T-helper 17 cell (primary cell): ENCODE measurements around the gene TRAF3. TPM values are rescaled to one million over a fixed set of nuclear protein-coding genes. Genes with fewer than 3 reads are reported as not detected.
"Not testable (repeated sequence)": the region's sequence is repeated elsewhere in the genome, so short reads cannot be mapped to it uniquely, and the experiment has no call there.

ENCODE experiments used
- ATAC-seq: fragments of 150-1000 bp; cut with Tn5 transposase; 2 replicates; pipeline ENCODE4 v1.10.0; 2021; ENCODE audit warnings: mild to moderate bottlenecking, moderate library complexity
- DNase-seq, 3 donors: peaks; one replicate each; pipeline versions ENCODE4 v3.0.0 to v3.0.0-alpha.2; 2020 to 2021
- H3K9me3 ChIP-seq: one replicate; pipeline ENCODE4 v1.7.0; 2013; ENCODE audit warnings: low read length, mild to moderate bottlenecking; ENCODE audit not compliant: control insufficient read depth, poor library complexity, severe bottlenecking
- H3K27ac Mint-ChIP-seq: one replicate; pipeline ENCODE4 v1.8.0; 2022; ENCODE audit warnings: mild to moderate bottlenecking, moderate library complexity, mixed read lengths
- H3K27me3 Mint-ChIP-seq: one replicate; pipeline ENCODE4 v1.8.0; 2022; ENCODE audit warnings: mixed read lengths
- H3K36me3 Mint-ChIP-seq: one replicate; pipeline ENCODE4 v1.8.0; 2022; ENCODE audit warnings: low read depth, mixed read lengths
- H3K4me1 Mint-ChIP-seq: one replicate; pipeline ENCODE4 v1.8.0; 2022; ENCODE audit warnings: mild to moderate bottlenecking, mixed read lengths
- H3K4me3 Mint-ChIP-seq: one replicate; pipeline ENCODE4 v1.8.0; 2022; ENCODE audit warnings: mild to moderate bottlenecking, moderate library complexity, mixed read lengths
- total RNA-seq, 4 donors: library from RNA in 2 of 4; stranded (reverse) in 2 of 4; gene quantifications; one replicate each; pipeline ENCODE4 v1.2.3 and lab custom pipeline; 2022 to 2026

Gene TRAF3
- total RNA-seq, 2 donors from 2014 or later = 47.8 to 54.4 TPM

DNA sequence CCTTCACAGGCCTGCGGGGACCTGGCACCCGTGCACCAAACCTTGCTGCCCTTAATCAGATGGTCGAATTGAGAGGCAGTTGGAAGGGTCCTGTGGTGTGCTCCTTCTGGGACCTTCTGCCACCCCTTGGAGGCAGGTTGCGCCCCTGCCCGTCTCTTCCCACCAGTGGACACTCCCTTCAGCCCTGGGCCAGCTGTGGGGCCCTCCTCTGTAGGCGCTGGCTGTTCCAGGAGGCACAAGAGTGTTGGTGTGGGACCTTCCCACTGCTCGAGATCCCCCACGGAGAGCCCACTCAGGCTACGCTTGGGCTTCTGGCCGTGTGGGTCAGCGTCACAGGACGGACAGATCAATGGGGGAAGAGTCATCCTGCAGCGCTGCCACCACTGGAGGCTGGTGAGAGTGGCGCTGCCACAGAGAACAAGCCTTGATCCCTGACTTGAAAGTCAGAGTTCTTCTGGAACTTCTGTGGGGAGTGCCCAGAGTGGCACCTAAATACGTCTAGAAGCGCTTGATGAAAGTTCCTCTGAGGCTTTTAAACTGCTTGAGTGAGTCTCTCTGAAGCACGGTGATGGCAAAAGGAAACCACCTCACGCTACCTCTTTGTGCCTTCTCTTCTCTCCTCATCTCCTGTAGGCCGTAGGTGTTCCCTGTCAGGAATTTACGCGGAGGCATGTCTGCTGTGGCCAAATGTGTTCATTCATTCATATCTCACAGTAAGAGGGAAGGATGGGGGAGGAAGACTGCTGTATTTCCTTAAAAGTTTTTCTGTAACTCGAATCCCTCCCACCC, 48.3 kb downstream of the TRAF3 start:
- Mint-ChIP-seq H3K36me3 (no peaks in the 10 kb centered on the region), H3K4me3 (peak overlapping the region; percentile 33), H3K27me3 (no peaks in the 10 kb centered on the region), H3K4me1 (peaks cover 47% of the 10 kb centered on the region), H3K27ac (peak overlapping the region; percentile 69)
- DNase-seq = no peak
- no peaks in the 10 kb centered on the region for H3K9me3 ChIP-seq
- ATAC-seq = no peak

DNA sequence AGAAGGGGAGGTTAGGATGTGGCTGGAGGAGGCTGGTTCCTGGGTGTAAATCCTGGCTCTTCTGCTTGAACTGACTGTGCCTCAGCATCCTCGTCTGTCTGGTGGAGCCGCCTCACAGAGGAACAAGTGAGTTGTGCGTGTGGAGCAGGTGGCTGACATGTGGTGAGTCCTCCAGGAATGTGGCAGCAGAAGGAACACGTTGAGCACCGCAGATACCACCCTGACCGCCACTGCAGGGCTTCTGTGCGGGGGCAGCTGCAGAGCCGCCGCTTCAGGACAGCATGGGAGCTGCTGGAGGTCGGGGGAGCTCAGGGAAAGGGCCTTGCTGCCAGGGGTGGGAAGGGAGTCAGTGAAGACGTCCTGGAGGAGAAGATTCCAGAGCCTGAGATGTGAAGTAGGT, 48.9 kb downstream of the TRAF3 start:
- Mint-ChIP-seq H3K27me3 (no peaks in the 10 kb centered on the region), H3K36me3 (no peaks in the 10 kb centered on the region), H3K4me3 (no peak overlapping the region), H3K27ac (no peak overlapping the region), H3K4me1 (peaks cover 50% of the 10 kb centered on the region)
- no peaks in the 10 kb centered on the region for H3K9me3 ChIP-seq
- no peak for DNase-seq
- ATAC-seq = no peak

DNA sequence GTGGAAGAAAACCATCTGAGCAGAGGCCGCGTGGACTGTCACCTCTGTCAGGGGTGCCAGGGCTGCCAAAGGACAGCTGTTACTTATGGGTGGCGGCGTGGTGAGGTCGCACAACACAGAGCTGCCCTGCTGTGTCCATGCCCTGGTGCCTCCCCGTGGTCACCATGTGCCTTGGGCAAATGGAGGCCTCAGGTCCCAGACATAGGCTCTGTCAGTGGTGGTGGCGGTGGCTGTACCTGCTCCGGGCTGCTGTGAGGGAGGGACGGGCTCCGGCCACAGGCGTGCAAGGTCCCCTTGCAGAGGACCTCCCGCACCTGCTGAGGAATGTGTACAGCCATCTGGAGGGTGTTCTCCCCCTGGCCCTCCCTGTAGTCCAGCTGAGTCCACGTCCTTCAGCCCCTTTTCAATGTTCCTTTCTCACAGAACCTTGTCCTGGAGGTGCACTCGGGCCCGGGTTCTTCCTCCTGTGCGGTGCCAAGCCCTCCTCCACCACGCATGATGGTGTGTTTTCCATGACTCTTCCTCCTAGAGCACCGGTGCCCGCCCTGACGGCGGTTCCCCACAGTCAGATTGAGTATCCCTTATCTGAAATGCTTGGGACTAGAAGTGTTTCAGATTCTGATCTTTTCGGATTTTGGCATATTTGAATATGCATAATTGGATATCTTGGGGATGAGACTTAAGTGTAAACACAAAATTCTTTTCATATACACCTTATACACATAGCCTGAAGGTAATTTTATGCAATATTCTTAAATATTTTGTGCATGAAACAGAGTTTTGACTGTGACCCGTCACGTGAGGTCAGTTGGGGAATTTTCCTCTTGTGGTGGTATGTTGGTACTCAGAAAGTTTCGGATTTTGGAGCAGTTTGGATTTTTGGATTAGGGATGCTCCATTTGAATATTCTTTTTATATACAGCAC, 49.8 kb downstream of the TRAF3 start:
- ATAC-seq = no peak
- H3K4me3 Mint-ChIP-seq = no peak overlapping the region

DNA sequence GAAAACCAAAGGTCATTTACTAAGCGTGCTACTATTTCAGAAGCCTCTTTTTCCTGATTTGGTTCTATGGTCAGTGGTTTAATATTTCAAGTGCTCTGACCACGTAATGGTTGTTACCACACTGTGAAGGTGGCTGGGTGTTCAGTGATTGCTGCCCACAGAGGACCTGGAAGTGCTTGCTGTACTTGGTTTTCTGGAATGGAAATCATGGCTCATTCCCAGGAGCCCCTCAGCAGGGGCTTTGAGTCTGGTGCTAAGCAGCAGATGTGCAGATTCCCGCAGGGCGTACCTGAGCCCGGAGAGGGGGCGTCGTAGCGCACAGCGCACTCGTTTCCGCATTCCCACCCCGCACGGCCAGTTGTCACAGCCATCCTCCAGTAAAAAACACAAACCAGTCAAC, 50.5 kb downstream of the TRAF3 start:
- no peak for ATAC-seq
- no peak for DNase-seq
- Mint-ChIP-seq H3K36me3 (no peaks in the 10 kb centered on the region), H3K4me3 (no peak overlapping the region), H3K27me3 (no peaks in the 10 kb centered on the region), H3K4me1 (peaks cover 47% of the 10 kb centered on the region), H3K27ac (peak overlapping the region; percentile 24)
- H3K9me3 ChIP-seq = no peaks in the 10 kb centered on the region

More for the DNA sequence above, 49.8 kb downstream of the TRAF3 start:
- H3K9me3 ChIP-seq = no peaks in the 10 kb centered on the region
- no peak for DNase-seq
- Mint-ChIP-seq H3K36me3 (no peaks in the 10 kb centered on the region), H3K4me1 (peaks cover 50% of the 10 kb centered on the region), H3K27me3 (no peaks in the 10 kb centered on the region), H3K27ac (peak overlapping the region; percentile 16)

DNA sequence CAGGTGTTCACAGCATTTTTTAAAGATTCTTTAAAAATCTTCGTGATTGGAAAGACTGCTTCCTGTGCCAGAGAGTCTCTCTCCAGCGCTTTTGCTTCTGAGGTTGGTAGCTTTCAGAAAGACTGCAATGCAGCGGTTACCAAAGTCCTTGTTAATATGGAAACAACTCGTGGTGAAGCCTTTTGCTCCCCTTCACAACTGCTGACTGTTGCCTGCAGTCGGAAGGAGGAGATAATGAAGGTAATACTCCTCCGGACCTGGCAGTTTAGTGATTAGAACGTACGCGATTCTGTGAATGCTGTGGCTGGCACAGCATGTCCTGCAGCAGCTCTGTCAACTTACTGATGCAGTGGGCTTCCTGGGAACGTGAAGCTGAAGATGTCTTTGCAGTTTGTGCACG, 50.9 kb downstream of the TRAF3 start:
- Mint-ChIP-seq H3K4me1 (peaks cover 46% of the 10 kb centered on the region), H3K27me3 (no peaks in the 10 kb centered on the region), H3K4me3 (peak overlapping the region; percentile 41), H3K27ac (peak overlapping the region; percentile 24), H3K36me3 (no peaks in the 10 kb centered on the region)
- no peaks in the 10 kb centered on the region for H3K9me3 ChIP-seq
- no peak for DNase-seq
- ATAC-seq = no peak

DNA sequence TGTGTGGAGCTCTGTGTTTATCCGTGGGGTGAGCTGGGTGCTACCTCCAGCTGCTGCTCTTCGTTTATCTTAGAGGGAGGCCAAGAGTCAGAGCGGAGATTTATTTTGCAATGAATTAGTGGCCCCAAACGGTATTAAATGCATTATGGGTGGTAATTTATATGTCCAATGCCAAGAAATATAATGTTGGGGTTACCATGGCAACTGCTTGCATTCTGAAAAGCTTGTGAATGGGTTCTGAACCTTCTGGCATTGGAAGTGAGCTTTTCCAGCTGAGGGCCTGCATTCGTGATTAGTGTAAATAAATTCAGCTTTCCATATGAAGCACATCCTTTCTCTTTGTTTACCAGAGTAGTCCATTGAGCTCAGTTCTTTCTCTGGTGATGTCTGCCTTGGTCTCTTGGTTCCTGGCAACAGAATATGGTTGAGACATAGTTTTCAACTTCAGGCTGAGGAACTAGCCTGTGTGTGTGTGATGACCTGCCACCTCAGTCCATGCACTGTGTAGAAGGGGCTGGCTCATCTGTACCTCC, 51.8 kb downstream of the TRAF3 start:
- H3K4me3 Mint-ChIP-seq = no peak overlapping the region
- ATAC-seq (no peak), DNase-seq (no peak)
- no peaks in the 10 kb centered on the region for H3K9me3 ChIP-seq
- H3K36me3 Mint-ChIP-seq = no peaks in the 10 kb centered on the region
- H3K4me1 Mint-ChIP-seq = peaks cover 42% of the 10 kb centered on the region
- no peaks in the 10 kb centered on the region for H3K27me3 Mint-ChIP-seq
- H3K27ac Mint-ChIP-seq = peak overlapping the region; percentile 62

DNA sequence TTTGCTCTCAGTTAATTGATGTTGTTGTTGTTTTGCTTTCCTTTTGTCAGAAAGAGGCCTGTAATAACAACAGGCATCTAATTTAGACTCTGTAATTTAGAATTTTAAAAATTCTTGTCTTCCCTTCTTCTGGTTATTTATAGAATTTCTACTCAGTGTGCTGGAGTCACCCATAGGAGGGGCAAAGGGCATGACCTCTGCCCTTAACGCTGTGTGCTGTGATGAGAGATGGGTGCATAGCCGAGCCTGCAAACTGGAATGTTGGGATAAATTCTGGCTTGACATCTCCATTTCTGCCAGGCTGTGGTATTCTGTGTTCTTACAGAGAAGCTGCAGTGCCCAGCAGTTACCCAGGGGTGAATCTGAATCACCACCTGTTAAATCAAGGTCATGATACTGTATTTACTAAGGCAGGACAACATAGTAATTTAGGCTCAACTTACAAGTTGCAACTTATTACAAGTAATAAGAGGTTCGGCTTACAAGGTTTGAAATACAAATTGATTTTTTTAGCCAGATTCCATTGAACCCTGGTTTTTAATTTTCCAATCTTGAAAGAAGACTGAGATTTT, 53.3 kb downstream of the TRAF3 start:
- DNase-seq = no peak
- peak overlapping the region; percentile 67 for H3K27ac Mint-ChIP-seq
- no peak for ATAC-seq
- no peaks in the 10 kb centered on the region for H3K9me3 ChIP-seq
- H3K36me3 Mint-ChIP-seq = peaks cover 4% of the 10 kb centered on the region
- H3K4me1 Mint-ChIP-seq = peaks cover 43% of the 10 kb centered on the region
- no peak overlapping the region for H3K4me3 Mint-ChIP-seq
- H3K27me3 Mint-ChIP-seq = no peaks in the 10 kb centered on the region

DNA sequence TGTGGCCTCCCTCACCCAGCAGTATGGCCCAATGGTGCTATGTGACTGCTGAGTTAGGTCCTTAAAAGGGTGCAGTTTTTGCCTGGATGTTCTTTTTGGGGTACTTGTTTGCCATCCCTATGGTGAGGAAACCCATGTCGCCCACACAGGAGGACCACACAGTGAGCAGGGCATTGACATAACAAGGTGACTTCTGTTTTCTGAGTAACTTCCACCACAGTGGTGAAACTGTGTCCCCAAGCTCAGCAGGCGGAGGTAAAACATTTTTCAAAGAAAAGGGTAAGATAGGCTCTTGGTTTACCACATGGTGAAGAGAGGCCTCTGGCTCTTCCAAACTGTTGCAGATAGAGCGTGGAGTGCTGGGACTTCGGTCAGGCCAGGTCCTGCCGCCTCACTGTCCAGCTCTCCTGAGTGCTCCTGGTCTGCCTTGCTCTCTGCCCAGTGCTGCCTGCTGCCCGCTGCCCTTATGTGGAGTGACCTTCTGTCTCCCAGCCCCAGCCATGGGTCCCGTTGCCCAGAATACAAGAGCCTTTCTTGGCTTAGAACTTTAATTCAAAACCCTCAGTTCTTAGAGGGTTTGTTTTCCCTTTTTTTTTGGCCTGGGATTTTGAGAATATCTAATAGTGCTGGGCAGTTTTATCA, 54.0 kb downstream of the TRAF3 start:
- H3K9me3 ChIP-seq = no peaks in the 10 kb centered on the region
- DNase-seq (no peak), ATAC-seq (no peak)
- H3K4me1 Mint-ChIP-seq = peaks cover 37% of the 10 kb centered on the region
- no peaks in the 10 kb centered on the region for H3K27me3 Mint-ChIP-seq
- H3K27ac Mint-ChIP-seq = peak overlapping the region; percentile 67
- peaks cover 4% of the 10 kb centered on the region for H3K36me3 Mint-ChIP-seq
- no peak overlapping the region for H3K4me3 Mint-ChIP-seq

DNA sequence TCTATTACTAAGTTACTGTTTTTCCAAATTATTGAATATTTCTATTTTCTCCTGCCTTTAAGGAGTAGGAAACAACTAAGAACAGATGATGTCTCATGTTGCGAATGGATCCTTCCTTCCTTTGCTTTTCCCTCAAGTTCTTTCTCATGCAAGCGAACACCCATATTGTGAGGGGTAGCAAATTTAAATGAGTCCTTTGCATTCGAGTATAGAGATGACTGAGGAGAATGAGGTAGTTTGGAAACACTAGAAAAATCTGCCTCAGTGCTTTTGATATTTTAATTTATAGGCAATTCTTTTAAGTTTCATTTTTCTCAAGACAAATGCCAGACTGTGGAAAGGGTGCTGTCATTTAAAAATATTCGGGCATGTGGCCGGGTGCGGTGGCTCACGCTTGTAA, 56.1 kb downstream of the TRAF3 start:
- no peaks in the 10 kb centered on the region for H3K27me3 Mint-ChIP-seq
- peaks cover 4% of the 10 kb centered on the region for H3K36me3 Mint-ChIP-seq
- no peaks in the 10 kb centered on the region for H3K9me3 ChIP-seq
- peak overlapping the region; percentile 57 for H3K27ac Mint-ChIP-seq
- DNase-seq (no peak), ATAC-seq (no peak)
- no peak overlapping the region for H3K4me3 Mint-ChIP-seq
- H3K4me1 Mint-ChIP-seq = peaks cover 34% of the 10 kb centered on the region

DNA sequence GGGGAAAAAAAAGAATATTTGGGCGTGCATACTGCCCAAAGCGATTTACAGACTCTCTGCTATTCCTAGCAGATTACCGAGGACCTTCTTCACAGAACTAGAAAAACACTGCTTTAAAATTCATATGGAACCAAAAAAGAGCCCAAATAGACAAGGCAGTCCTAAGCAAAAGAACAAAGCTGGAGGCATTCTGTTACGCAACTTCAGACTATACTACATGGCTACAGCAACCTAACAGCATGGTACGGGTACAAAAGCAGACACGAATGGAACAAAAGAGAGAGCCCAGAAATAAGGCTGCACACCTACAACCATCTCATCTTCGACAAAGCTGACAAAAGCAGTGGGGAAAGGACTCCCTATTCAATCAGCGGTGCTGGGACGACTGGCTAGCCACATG, 56.7 kb downstream of the TRAF3 start:
- no peaks in the 10 kb centered on the region for H3K27me3 Mint-ChIP-seq
- H3K36me3 Mint-ChIP-seq = peaks cover 6% of the 10 kb centered on the region
- DNase-seq (no peak), ATAC-seq (no peak)
- no peak overlapping the region for H3K27ac Mint-ChIP-seq
- no peak overlapping the region for H3K4me3 Mint-ChIP-seq
- peaks cover 32% of the 10 kb centered on the region for H3K4me1 Mint-ChIP-seq
- no peaks in the 10 kb centered on the region for H3K9me3 ChIP-seq

DNA sequence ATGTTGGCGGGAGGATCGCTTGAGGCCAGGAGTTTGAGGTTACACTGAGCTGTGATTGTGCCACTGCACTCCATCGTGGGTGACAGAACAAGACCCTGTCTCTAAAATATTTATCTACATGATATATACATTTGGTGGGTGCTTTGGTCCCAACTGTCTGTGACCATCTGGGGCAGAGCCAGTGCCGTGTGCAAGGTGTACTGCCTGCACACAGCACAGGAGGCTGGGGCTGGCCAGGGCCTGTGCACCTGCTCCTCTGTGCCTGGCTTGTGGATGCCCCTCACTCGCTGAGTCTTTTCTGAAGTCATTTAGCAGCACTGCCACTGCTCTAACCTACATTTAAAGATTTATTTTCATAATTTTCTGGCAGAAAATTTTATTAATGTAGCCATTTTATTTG, 58.7 kb downstream of the TRAF3 start:
- H3K4me1 Mint-ChIP-seq = peaks cover 28% of the 10 kb centered on the region
- no peaks in the 10 kb centered on the region for H3K27me3 Mint-ChIP-seq
- ATAC-seq = no peak
- H3K4me3 Mint-ChIP-seq = no peak overlapping the region
- DNase-seq = no peak
- H3K27ac Mint-ChIP-seq = peak overlapping the region; percentile 74
- peaks cover 7% of the 10 kb centered on the region for H3K36me3 Mint-ChIP-seq
- H3K9me3 ChIP-seq = no peaks in the 10 kb centered on the region

DNA sequence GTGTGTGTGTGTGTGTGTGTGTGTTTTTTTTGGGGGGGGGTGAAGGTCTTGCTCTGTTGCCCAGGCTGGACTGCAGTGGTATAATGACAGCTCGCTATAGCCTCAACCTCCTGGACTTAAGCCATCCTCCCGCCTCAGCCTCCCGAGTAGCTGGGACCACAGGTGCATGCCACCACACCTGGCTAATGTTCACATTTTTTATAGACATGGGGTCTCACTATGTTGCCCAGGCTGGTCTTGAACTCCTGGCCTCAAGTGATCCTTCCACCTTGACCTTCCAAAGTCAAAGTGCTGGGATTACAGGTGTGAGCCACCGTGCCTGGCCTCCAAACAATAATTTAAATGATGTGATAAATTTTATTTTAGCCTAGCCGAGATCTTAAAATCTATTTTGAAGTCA, 59.9 kb downstream of the TRAF3 start:
- H3K27me3 Mint-ChIP-seq, H3K36me3 Mint-ChIP-seq, H3K9me3 ChIP-seq, ATAC-seq, DNase-seq: not testable (repeated sequence)
- Mint-ChIP-seq H3K27ac (peak overlapping the region; percentile 86), H3K4me1 (peaks cover 22% of the 10 kb centered on the region), H3K4me3 (peak overlapping the region; percentile 59)

DNA sequence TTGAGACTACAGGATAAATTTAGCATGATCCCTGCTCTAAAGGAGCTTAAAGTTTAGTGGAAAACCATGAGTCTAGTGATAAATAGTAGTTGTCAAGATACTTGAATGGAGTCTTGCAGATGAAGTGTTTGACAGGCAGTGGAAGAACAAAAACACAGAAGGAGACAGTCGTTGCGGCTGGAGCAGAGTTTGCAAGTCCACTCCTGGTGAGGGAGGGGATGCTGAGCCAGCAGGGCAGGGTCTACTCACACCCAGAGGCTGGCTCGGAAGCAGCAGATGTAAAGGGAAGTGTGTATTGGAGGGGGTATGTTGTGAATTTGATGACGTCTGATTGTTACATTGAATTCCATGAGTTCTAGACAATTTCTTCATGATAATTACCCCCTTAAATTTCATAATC, 61.3 kb downstream of the TRAF3 start:
- Mint-ChIP-seq H3K36me3 (peaks cover 9% of the 10 kb centered on the region), H3K4me1 (peaks cover 22% of the 10 kb centered on the region), H3K4me3 (no peak overlapping the region), H3K27me3 (no peaks in the 10 kb centered on the region), H3K27ac (peak overlapping the region; percentile 86)
- no peaks in the 10 kb centered on the region for H3K9me3 ChIP-seq
- DNase-seq (no peak), ATAC-seq (no peak)
